Fibroblast of lung (primary cell): ENCODE results near the gene STEAP1B. TPM values are rescaled to one million over a fixed set of nuclear protein-coding genes. Genes with fewer than 3 reads are reported as not detected.

Experiments used
- DNase-seq, 2 donors: peaks; one replicate each; pipeline versions ENCODE4 v3.0.0 to v3.0.0-alpha.2; 2010; ENCODE audit warnings: low read depth in 2 of 2
- H2AFZ ChIP-seq: 2 replicates; pipeline ENCODE4 v1.5.1; 2012; ENCODE audit warnings: low read length, control low read depth, inconsistent platforms
- H3K27ac ChIP-seq: 2 replicates; pipeline ENCODE4 v1.5.1; 2011; ENCODE audit warnings: low read length, control low read depth; ENCODE audit not compliant: insufficient read depth
- H3K27me3 ChIP-seq: 2 replicates; pipeline ENCODE4 v1.5.1; 2011; ENCODE audit warnings: mild to moderate bottlenecking, low read length; ENCODE audit not compliant: control insufficient read depth, insufficient read depth
- H3K36me3 ChIP-seq: 2 replicates; pipeline ENCODE4 v1.5.1; 2011; ENCODE audit warnings: low read length; ENCODE audit not compliant: control insufficient read depth, insufficient read depth
- H3K4me1 ChIP-seq: 2 replicates; pipeline ENCODE4 v1.5.1; 2011; ENCODE audit warnings: low read length; ENCODE audit not compliant: control insufficient read depth, insufficient read depth; ENCODE audit errors: extremely low read depth
- H3K4me2 ChIP-seq: 2 replicates; pipeline ENCODE4 v1.5.1; 2011; ENCODE audit warnings: low read length, control low read depth; ENCODE audit not compliant: insufficient read depth; ENCODE audit errors: extremely low read depth
- H3K4me3 ChIP-seq, 4 experiments: fragments of 200-600 bp in 1 of 4; sonication (generic) in 1 of 4; replicated peaks in 1 of 4; 2 replicates each; pipeline ENCODE4 v1.5.1; 2011 to 2016; ENCODE audit warnings: low read length in 4 of 4, low read depth in 3 of 4, mild to moderate bottlenecking in 3 of 4, control low read depth in 2 of 4, inconsistent platforms in 1 of 4, mixed read lengths in 1 of 4; ENCODE audit not compliant: insufficient read depth in 1 of 4; ENCODE audit errors: control extremely low read depth in 1 of 4
- H3K79me2 ChIP-seq: 2 replicates; pipeline ENCODE4 v1.5.1; 2012; ENCODE audit warnings: mild to moderate bottlenecking, low read length, inconsistent platforms; ENCODE audit not compliant: control insufficient read depth, insufficient read depth
- H3K9ac ChIP-seq: 2 replicates; pipeline ENCODE4 v1.5.1; 2011; ENCODE audit warnings: mild to moderate bottlenecking, low read length, control low read depth; ENCODE audit not compliant: insufficient read depth
- H3K9me3 ChIP-seq: 2 replicates; pipeline ENCODE4 v1.5.1; 2012; ENCODE audit warnings: low read depth, low read length; ENCODE audit not compliant: control insufficient read depth, insufficient read depth
- H4K20me1 ChIP-seq: 2 replicates; pipeline ENCODE4 v1.5.1; 2011; ENCODE audit warnings: low read length; ENCODE audit not compliant: control insufficient read depth, insufficient read depth; ENCODE audit errors: extremely low read depth
- EZH2 ChIP-seq: IDR thresholded peaks from 2 replicates; pipeline ENCODE4 v1.5.1; 2012; ENCODE audit warnings: low read length, control low read depth, mild to moderate bottlenecking; ENCODE audit errors: missing control alignments
- polyA plus RNA-seq, 2 donors: library from polyadenylated mRNA; depleted of rRNA in 1 of 2; stranded (reverse) in 1 of 2; unstranded in 1 of 2; fragments of >200 nt; gene quantifications; 2 replicates each; pipeline ENCODE4 v1.2.1, GENCODE V29; 2011 to 2012; ENCODE audit warnings: missing spikeins in 1 of 2
- total RNA-seq: library from RNA; depleted of rRNA; stranded (reverse); fragments of >200 nt; gene quantifications from 2 replicates; pipeline ENCODE4 v1.2.1, GENCODE V29; 2014
- TF ChIP-seq, protein P1 (sequence below), 2 donors: IDR thresholded peaks in 1 of 2; conservative IDR thresholded peaks in 1 of 2; 1 replicate in 1 of 2; 2 replicates in 1 of 2; pipeline ENCODE4 v1.5.1; 2011 to 2012; ENCODE audit warnings: low read length in 2 of 2, control low read depth in 1 of 2, inconsistent platforms in 1 of 2, low read depth in 1 of 2, mild to moderate bottlenecking in 1 of 2

The STEAP1B gene
- total and polyA plus RNA-seq, 2 donors (not counting 1 experiment from before 2014, with no cell fraction given): 11.4 to 14.7 TPM

DNA sequence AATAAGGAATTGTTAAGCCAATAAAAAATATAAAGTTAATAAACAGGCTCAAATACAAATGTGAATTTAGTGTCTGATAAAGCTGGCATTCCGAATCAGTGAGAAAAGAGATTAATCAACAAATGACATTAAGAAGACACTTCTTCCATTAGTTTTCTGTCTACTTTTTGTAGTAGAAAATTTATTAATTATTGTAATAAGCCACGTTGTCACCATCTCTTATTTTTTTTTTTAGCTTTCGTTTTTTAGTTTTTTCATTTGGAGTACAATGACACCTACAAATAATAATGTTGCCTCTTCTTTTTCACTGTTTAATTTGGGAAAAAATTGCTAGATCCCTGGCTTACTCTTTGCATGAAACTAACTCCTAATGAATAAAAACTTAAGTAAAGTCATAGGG lies 46.8 kb upstream of the STEAP1B start:
- H3K4me2 ChIP-seq: no peak overlapping the region
- H3K9ac ChIP-seq: no peak overlapping the region
- H3K4me1 ChIP-seq: no peaks in the 10 kb centered on the region
- H3K9me3 ChIP-seq: no peaks in the 10 kb centered on the region
- H3K79me2 ChIP-seq: no peaks in the 10 kb centered on the region
- H3K36me3 ChIP-seq: no peaks in the 10 kb centered on the region
- no peak overlapping the region for H3K4me3 ChIP-seq
- peaks cover 24% of the 10 kb centered on the region for H3K27me3 ChIP-seq
- H2AFZ ChIP-seq: no peak overlapping the region
- TF ChIP-seq, protein P1, sequence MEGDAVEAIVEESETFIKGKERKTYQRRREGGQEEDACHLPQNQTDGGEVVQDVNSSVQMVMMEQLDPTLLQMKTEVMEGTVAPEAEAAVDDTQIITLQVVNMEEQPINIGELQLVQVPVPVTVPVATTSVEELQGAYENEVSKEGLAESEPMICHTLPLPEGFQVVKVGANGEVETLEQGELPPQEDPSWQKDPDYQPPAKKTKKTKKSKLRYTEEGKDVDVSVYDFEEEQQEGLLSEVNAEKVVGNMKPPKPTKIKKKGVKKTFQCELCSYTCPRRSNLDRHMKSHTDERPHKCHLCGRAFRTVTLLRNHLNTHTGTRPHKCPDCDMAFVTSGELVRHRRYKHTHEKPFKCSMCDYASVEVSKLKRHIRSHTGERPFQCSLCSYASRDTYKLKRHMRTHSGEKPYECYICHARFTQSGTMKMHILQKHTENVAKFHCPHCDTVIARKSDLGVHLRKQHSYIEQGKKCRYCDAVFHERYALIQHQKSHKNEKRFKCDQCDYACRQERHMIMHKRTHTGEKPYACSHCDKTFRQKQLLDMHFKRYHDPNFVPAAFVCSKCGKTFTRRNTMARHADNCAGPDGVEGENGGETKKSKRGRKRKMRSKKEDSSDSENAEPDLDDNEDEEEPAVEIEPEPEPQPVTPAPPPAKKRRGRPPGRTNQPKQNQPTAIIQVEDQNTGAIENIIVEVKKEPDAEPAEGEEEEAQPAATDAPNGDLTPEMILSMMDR (conservative IDR thresholded peaks at IDR 0.05 in 1 of 2, IDR thresholded peaks at IDR 0.05 in 1 of 2; ENCODE audit: low read depth in 1 of 2, low read length in 2 of 2): no peak
- TF ChIP-seq EZH2: no peak
- no peaks in the 10 kb centered on the region for H4K20me1 ChIP-seq
- DNase-seq: no peak
- no peak overlapping the region for H3K27ac ChIP-seq

DNA sequence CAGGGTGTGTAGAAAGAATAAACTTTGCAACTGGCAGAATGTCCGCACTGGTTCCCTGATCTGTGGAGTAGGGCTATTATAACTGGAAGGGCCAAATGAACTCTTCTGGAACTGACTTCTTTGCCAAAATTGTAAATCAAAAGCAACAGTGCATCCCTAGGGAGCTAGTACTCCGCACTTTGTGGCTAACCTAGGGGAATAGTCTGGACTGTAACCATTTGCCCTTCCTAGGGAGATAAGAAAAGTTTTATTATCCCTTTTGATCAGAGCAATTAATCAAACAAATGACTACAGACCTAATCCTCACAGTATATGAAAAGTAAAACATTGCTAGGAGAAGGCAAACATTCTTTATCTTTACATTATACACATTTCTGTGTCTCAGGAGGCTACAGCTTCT lies 45.5 kb upstream of the STEAP1B start:
- no peaks in the 10 kb centered on the region for H3K79me2 ChIP-seq
- TF ChIP-seq EZH2: no peak
- TF ChIP-seq, protein P1 (conservative IDR thresholded peaks at IDR 0.05 in 1 of 2, IDR thresholded peaks at IDR 0.05 in 1 of 2; ENCODE audit: low read depth in 1 of 2, low read length in 2 of 2): no peak
- H4K20me1 ChIP-seq: no peaks in the 10 kb centered on the region
- H3K36me3 ChIP-seq: no peaks in the 10 kb centered on the region
- H2AFZ ChIP-seq: no peak overlapping the region
- no peaks in the 10 kb centered on the region for H3K4me1 ChIP-seq
- DNase-seq: no peak
- no peak overlapping the region for H3K9ac ChIP-seq
- H3K27ac ChIP-seq: no peak overlapping the region
- no peaks in the 10 kb centered on the region for H3K9me3 ChIP-seq
- no peak overlapping the region for H3K4me3 ChIP-seq
- H3K4me2 ChIP-seq: no peak overlapping the region
- peaks cover 16% of the 10 kb centered on the region for H3K27me3 ChIP-seq

DNA sequence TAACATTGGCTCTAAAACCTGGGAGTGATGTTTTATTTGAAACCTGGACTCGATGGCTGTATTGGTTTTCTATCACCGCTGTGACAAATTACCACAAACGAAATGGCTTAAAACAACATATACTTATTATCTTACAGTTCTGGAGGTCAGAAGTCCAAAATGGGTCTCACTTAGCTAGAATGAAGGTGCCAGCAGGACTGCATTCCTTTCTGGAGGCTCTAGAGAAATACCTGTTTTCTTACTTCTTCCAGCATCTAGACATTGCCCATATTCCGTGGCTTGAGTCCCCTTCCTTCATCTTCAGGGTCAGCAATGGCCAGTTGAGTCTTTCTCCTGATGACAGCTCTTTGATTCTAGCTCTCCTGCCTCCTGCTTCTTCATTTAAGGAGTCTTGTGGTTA lies 44.3 kb upstream of the STEAP1B start:
- Histone ChIP-seq H3K4me1 (no peaks in the 10 kb centered on the region), H3K79me2 (no peaks in the 10 kb centered on the region), H4K20me1 (no peaks in the 10 kb centered on the region), H2AFZ (no peak overlapping the region), H3K36me3 (no peaks in the 10 kb centered on the region), H3K27ac (no peak overlapping the region), H3K4me2 (no peak overlapping the region), H3K9ac (no peak overlapping the region), H3K27me3 (peaks cover 10% of the 10 kb centered on the region), H3K9me3 (no peaks in the 10 kb centered on the region), H3K4me3 (no peak overlapping the region)
- DNase-seq: no peak
- TF ChIP-seq, protein P1 (conservative IDR thresholded peaks at IDR 0.05 in 1 of 2, IDR thresholded peaks at IDR 0.05 in 1 of 2; ENCODE audit: low read depth in 1 of 2, low read length in 2 of 2): no peak
- no peak for TF ChIP-seq EZH2
